SK-N-SH (cell line): ENCODE measurements around the gene KLHDC9. TPM values are rescaled to one million over a fixed set of nuclear protein-coding genes. Genes with fewer than 3 reads are reported as not detected.

Source experiments
- CTCF ChIA-PET: fragments of 300-600, 350-600 bp; formaldehyde crosslinking; extraction: SDS; loops from one replicate; lab custom pipeline; 2021; lab: Yijun Ruan, JAX
- POLR2A ChIA-PET: fragments of 350-600 bp; sonication (Branson Sonifier 250); formaldehyde crosslinking; extraction: SDS; loops from one replicate; lab custom pipeline; 2020; ENCODE audit warnings: antibody characterized with exemption, inconsistent platforms; lab: Yijun Ruan, JAX
- DNase-seq: peaks from one replicate; pipeline ENCODE4 v3.0.0; 2012
- H2AFZ ChIP-seq: fragments of 200-600 bp; sonication (generic); 2 replicates; pipeline ENCODE4 v1.8.1; 2016; ENCODE audit warnings: antibody characterized with exemption, mild to moderate bottlenecking, low read depth
- H3F3A ChIP-seq: fragments of 200-600 bp; sonication (generic); replicated peaks from 2 replicates; pipeline ENCODE3; 2016; ENCODE audit warnings: antibody characterized with exemption, mild to moderate bottlenecking; ENCODE audit not compliant: insufficient read depth
- H3K27ac ChIP-seq, 2 experiments: fragments of 200-500 bp in 1 of 2; fragments of 200-600 bp in 1 of 2; sonication (Bioruptor generic) in 1 of 2; sonication (generic), shearing (Covaris generic) in 1 of 2; 2 replicates each; pipeline versions ENCODE4 v1.5.1 to v1.6.1; 2014 to 2016; ENCODE audit warnings: low read depth in 2 of 2, inconsistent platforms in 1 of 2, low read length in 1 of 2, mild to moderate bottlenecking in 1 of 2, mixed read lengths in 1 of 2
- H3K27me3 ChIP-seq: fragments of 200-600 bp; sonication (generic), shearing (Covaris generic); 2 replicates; pipeline ENCODE4 v1.6.1; 2016; ENCODE audit warnings: mixed run types; ENCODE audit not compliant: insufficient read depth
- H3K36me3 ChIP-seq, 2 experiments: fragments of 200-500 bp in 1 of 2; fragments of 200-600 bp in 1 of 2; sonication (Bioruptor generic) in 1 of 2; sonication (generic) in 1 of 2; replicated peaks in 1 of 2; 2 replicates each; pipeline versions ENCODE3 to v1.5.1; 2014 to 2016; ENCODE audit warnings: low read length in 1 of 2, mild to moderate bottlenecking in 1 of 2; ENCODE audit not compliant: insufficient read depth in 2 of 2, control insufficient read depth in 1 of 2
- H3K4me1 ChIP-seq, 2 experiments: fragments of 200-500 bp in 1 of 2; fragments of 200-600 bp in 1 of 2; sonication (Bioruptor generic) in 1 of 2; sonication (generic), shearing (Covaris generic) in 1 of 2; 2 replicates each; pipeline versions ENCODE4 v1.5.1 to v1.6.1; 2014 to 2016; ENCODE audit warnings: low read depth in 1 of 2, low read length in 1 of 2, mixed run types in 1 of 2; ENCODE audit not compliant: insufficient read depth in 2 of 2, control insufficient read depth in 1 of 2
- H3K4me2 ChIP-seq: fragments of 200-600 bp; sonication (generic), shearing (Covaris generic); 2 replicates; pipeline ENCODE4 v1.6.1; 2017; ENCODE audit warnings: mixed run types
- H3K4me3 ChIP-seq, 2 experiments: fragments of 200-500 bp in 1 of 2; fragments of 200-600 bp in 1 of 2; sonication (Bioruptor generic) in 1 of 2; sonication (generic), shearing (Covaris generic) in 1 of 2; 2 replicates each; pipeline versions ENCODE4 v1.5.1 to v1.8.1; 2014 to 2016; ENCODE audit warnings: low read depth in 2 of 2, inconsistent platforms in 1 of 2, low read length in 1 of 2, mild to moderate bottlenecking in 1 of 2, mixed read lengths in 1 of 2, moderate library complexity in 1 of 2
- H3K79me2 ChIP-seq: fragments of 200-600 bp; sonication (generic); 2 replicates; pipeline ENCODE4 v1.8.1; 2017; ENCODE audit warnings: mild to moderate bottlenecking; ENCODE audit not compliant: insufficient read depth
- H3K9ac ChIP-seq: fragments of 200-600 bp; sonication (generic); 2 replicates; pipeline ENCODE4 v1.6.1; 2017; ENCODE audit warnings: mixed run types
- H3K9me2 ChIP-seq: fragments of 200-600 bp; sonication (generic); 2 replicates; pipeline ENCODE4 v1.6.1; 2017; ENCODE audit warnings: mixed run types
- H3K9me3 ChIP-seq: fragments of 200-600 bp; sonication (generic); 2 replicates; pipeline ENCODE4 v1.6.1; 2017; ENCODE audit warnings: mixed run types, mild to moderate bottlenecking, moderate library complexity
- H4K20me1 ChIP-seq: fragments of 200-600 bp; sonication (generic); 2 replicates; pipeline ENCODE4 v1.6.1; 2017; ENCODE audit warnings: mild to moderate bottlenecking, mixed run types; ENCODE audit not compliant: insufficient read depth
- FOXM1 ChIP-seq: IDR thresholded peaks from 2 replicates; pipeline ENCODE4 v1.4.0; 2012; ENCODE audit warnings: low read depth, mild to moderate bottlenecking
- RFX5 ChIP-seq: IDR thresholded peaks from 2 replicates; pipeline ENCODE4 v1.6.1; 2012; ENCODE audit warnings: mild to moderate bottlenecking, improper control_type of control experiment, low read length
- SMC3 ChIP-seq: IDR thresholded peaks from 2 replicates; pipeline ENCODE4 v1.6.1; 2012; ENCODE audit warnings: low read depth, low read length, improper control_type of control experiment
- TCF12 ChIP-seq: IDR thresholded peaks from 2 replicates; pipeline ENCODE4 v1.4.0; 2012
- WGBS: methylation state at CpG from one replicate; pipeline ENCODE4 v1.1.6; 2017; ENCODE audit warnings: low lambda C conversion rate; 5-methylcytosine and 5-hydroxymethylcytosine counted together
- polyA plus RNA-seq, 3 experiments: library from polyadenylated mRNA; depleted of rRNA; stranded (reverse); fragments of >200 nt; gene quantifications; 2 replicates each; pipeline ENCODE4 v1.2.3, GENCODE V29; 2012
- TF ChIP-seq, protein P1 (sequence below): IDR thresholded peaks from 2 replicates; pipeline ENCODE4 v1.6.1; 2012; ENCODE audit warnings: mild to moderate bottlenecking, low read depth, low read length, moderate library complexity
- TF ChIP-seq, protein P2 (sequence below): IDR thresholded peaks from 2 replicates; pipeline ENCODE4 v1.4.0; 2012; ENCODE audit warnings: low read depth, borderline replicate concordance

The KLHDC9 gene
- polyA plus RNA-seq, 1 of the 3 experiments (the other 2 are of a cell fraction), result 4.7 TPM

- Histone ChIP-seq H3K36me3 (peaks cover 18 to 28% of the 10 kb centered on the region in 2 experiments), H2AFZ (no peak overlapping the region)
Observed at GRCh38 chr1:161100556-161100955, 2.4 kb downstream of the KLHDC9 start.

GRCh38 chr1:161106431-161106830, 8.3 kb downstream of the KLHDC9 start:
- CTCF ChIA-PET, result interaction anchor here (1.6 kb wide), 1 partner anchor 9 kb away, joined by 8 read pairs; the partner anchor contains the start of gene KLHDC9

More at GRCh38 chr1:161100556-161100955, 2.4 kb downstream of the KLHDC9 start:
- Histone ChIP-seq H3K9me2 (no peaks in the 10 kb centered on the region), H3K79me2 (peaks cover 27% of the 10 kb centered on the region), H4K20me1 (peaks cover 14% of the 10 kb centered on the region; the same call in 1 of the 2 replicates), H3F3A (peaks cover 40% of the 10 kb centered on the region), H3K9ac (no peak overlapping the region), H3K4me2 (no peak overlapping the region), H3K4me3 (no peak overlapping the region), H3K27ac (no peak overlapping the region), H3K27me3 (no peaks in the 10 kb centered on the region), H3K4me1 (peaks cover 0 to 7% of the 10 kb centered on the region in 2 experiments; a peak in 1 of 4 replicates), H3K9me3 (no peaks in the 10 kb centered on the region)
- 86% methylated on average over 2 of the region's 2 CpGs for WGBS
- ChIA-PET CTCF (interaction anchor here (0.9 to 8.2 kb wide), 5 partner anchors 16 to 110 kb away, joined by 3 to 198 read pairs (median 5); partner anchors contain the start of genes ARHGAP30 and NECTIN4), POLR2A (no interaction called here)
- no peak for TF ChIP-seq SMC3
- TF ChIP-seq, protein P1, sequence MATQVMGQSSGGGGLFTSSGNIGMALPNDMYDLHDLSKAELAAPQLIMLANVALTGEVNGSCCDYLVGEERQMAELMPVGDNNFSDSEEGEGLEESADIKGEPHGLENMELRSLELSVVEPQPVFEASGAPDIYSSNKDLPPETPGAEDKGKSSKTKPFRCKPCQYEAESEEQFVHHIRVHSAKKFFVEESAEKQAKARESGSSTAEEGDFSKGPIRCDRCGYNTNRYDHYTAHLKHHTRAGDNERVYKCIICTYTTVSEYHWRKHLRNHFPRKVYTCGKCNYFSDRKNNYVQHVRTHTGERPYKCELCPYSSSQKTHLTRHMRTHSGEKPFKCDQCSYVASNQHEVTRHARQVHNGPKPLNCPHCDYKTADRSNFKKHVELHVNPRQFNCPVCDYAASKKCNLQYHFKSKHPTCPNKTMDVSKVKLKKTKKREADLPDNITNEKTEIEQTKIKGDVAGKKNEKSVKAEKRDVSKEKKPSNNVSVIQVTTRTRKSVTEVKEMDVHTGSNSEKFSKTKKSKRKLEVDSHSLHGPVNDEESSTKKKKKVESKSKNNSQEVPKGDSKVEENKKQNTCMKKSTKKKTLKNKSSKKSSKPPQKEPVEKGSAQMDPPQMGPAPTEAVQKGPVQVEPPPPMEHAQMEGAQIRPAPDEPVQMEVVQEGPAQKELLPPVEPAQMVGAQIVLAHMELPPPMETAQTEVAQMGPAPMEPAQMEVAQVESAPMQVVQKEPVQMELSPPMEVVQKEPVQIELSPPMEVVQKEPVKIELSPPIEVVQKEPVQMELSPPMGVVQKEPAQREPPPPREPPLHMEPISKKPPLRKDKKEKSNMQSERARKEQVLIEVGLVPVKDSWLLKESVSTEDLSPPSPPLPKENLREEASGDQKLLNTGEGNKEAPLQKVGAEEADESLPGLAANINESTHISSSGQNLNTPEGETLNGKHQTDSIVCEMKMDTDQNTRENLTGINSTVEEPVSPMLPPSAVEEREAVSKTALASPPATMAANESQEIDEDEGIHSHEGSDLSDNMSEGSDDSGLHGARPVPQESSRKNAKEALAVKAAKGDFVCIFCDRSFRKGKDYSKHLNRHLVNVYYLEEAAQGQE, result no peak
- no peak for DNase-seq

More at GRCh38 chr1:161106431-161106830, 8.3 kb downstream of the KLHDC9 start:
- H3K4me2 ChIP-seq, result no peak overlapping the region
- H3K27ac ChIP-seq, result no peak overlapping the region
- no peaks in the 10 kb centered on the region for H3K9me3 ChIP-seq
- H3K27me3 ChIP-seq, result no peaks in the 10 kb centered on the region
- no peak for DNase-seq
- POLR2A ChIA-PET, result no interaction called here
- H3K4me3 ChIP-seq, result no peak overlapping the region
- peaks cover 49% of the 10 kb centered on the region for H4K20me1 ChIP-seq
- H3K4me1 ChIP-seq, result no peaks in the 10 kb centered on the region
- TF ChIP-seq RFX5 (no peak), FOXM1 (no peak), TCF12 (no peak)
- TF ChIP-seq, protein P2, sequence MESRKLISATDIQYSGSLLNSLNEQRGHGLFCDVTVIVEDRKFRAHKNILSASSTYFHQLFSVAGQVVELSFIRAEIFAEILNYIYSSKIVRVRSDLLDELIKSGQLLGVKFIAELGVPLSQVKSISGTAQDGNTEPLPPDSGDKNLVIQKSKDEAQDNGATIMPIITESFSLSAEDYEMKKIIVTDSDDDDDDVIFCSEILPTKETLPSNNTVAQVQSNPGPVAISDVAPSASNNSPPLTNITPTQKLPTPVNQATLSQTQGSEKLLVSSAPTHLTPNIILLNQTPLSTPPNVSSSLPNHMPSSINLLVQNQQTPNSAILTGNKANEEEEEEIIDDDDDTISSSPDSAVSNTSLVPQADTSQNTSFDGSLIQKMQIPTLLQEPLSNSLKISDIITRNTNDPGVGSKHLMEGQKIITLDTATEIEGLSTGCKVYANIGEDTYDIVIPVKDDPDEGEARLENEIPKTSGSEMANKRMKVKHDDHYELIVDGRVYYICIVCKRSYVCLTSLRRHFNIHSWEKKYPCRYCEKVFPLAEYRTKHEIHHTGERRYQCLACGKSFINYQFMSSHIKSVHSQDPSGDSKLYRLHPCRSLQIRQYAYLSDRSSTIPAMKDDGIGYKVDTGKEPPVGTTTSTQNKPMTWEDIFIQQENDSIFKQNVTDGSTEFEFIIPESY, result no peak
- peaks cover 85% of the 10 kb centered on the region for H3K79me2 ChIP-seq
- no peaks in the 10 kb centered on the region for H3K9me2 ChIP-seq
- no peak overlapping the region for H2AFZ ChIP-seq
- no peak overlapping the region for H3K9ac ChIP-seq
- peaks cover 24% of the 10 kb centered on the region for H3F3A ChIP-seq
- peaks cover 18 to 28% of the 10 kb centered on the region in 2 experiments for H3K36me3 ChIP-seq
- 95% methylated on average over 1 of the region's 1 CpG for WGBS
